ENCODE measurements around the gene NWD2.

NWD2 gene

DNA sequence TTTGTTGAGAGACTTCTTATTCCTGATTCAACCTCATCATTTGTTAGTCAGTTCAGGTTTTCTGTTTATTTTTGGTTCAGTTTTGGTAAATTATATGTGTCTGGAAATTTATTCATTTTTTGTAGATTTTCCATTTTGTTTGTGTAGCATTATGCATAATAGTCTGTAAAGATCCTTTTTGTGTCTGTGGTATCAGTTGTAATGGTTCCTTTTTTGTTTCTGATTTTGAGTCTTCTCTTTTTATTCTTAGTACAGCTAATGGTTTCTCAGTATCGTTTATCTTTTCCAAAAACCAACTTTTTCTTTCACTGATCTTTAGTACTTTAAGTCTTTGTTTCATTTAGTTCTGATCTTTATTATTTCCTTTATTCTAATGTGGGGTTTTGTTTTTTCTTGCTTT, 61.4 kb downstream of the NWD2 start:
- no peak for DNase-seq

DNA sequence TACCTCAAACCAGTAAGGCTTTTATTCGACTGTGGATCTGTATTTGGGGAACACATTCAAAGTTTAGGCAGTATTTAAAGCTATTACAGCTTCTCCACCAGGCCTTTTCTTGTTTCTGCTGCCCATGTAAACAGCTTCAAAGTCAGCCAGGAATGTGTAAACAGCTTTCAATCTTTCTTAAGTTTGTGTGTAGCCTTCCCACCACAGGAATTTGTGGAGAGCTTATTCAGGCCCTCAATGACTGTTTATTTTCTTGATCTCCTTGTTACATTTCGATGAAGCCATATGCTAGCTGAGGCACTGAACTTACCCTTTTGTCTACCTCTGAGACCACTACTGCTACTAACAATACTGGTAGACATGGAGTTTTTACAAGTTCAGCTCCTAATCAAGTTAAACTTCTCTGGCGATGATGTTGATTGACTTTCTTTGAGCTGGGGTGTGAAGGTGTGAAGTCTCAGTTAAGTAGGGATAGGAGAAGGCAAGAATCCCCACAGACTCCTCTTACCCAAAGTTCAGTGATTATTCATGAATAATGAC, 72.6 kb downstream of the NWD2 start:
- no peak for DNase-seq

DNA sequence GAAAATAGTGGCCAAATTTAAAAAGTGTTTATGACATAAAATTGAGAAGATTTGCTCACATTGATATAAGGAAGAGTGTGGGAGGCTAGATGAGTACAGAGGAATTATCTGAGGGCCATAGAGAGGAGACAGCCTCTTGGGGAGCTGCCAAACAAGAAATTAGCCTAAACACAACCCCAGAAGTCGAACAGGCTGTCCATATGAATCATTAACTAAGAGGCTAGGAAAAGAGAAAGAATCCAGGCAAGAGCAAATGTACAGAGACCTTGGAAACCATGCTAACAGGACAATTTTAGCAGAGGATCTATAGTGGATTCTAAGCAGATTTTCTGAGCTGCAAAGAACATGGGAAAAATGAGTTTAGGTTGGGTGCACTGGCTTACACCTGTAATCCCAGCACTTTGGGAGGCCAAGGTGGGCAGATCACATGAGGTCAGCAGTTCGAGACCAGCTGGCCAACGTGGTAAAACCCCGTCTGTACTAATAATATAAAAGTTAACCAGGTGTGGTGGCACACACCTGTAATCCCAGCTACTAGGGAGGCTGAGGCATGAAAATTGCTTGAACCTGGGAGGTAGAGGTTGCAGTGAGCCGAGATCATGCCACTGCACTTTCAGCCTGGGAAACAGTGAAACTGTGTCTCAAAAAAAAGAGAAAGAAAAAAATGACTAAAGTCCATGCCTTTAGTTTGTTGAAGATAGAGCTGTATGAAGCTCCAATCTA, 76.1 kb downstream of the NWD2 start:
- DNase-seq: no peak

DNA sequence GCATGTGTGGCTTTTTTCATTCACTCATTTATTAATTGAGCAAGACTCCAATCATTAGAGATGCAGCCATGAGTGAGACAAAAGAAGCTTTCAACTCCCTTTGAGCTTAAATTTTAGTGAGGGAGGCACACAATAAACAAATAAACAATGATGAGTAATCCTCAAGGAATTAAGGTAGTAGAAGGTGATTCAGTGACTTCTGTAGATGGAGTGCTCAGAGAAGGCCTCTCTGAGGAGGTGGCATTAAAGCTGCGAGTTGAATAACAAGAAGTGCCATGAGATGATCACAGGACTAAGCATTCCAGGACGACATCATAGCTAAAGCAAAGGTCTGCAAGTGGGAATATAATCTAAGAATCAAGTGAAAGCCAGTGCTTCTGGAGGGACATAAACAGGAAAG, 77.6 kb downstream of the NWD2 start:
- DNase-seq: no peak

DNA sequence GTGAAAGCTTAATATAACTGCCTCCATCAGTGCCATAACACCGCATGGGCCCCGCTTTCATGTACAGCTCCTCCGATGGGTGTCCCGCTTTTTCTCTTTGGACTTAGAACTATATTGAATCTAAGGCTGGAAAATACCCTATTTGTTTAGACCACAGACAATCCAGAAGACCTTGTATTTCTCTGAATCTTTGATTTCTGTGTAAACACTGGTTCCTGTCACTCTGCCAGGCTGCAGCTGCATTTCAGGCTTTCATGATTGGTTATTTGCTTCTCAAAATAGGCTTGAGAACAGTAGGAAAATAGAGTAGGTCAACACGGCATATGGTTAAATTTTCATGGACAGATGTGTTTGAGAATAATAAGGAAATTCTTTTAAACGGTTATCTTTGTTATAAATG, 80.0 kb downstream of the NWD2 start:
- no peak for DNase-seq

DNA sequence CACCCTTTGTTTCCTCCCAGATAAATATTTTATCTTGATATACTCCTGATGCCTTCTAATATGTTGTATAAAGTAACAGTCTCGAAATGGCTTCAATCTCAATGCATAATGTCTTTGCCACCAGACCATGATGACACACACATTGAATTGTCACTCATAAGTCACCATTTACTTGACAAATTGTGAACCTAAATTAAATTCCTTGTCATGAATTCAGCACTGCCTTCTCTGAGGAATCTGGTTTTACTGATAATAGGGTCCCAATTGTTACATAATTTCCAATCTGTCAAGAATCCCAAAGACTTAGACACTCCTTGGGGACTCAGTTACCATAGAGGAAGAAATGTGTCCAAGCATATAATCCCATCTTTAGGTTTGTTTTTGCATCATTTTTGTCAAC, 82.3 kb downstream of the NWD2 start:
- no peak for DNase-seq

DNA sequence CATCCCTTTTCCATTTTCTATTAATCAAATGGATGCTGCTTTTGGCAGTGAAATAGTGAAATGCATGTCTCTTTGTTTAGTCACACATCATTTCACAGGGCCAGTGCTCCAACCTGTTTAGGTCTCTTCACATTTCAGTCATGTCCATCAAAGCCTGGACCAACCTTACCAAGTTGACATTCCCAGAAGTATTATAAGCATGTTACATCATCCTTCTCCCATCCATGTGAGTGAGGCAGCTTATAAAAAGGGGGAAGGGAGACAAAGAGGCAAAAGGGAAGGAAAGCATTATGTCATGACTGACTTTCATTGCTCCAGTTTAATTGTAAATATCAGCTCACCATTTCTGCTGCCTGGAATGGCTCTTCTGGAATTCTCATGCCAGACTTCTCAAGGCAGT, 94.4 kb downstream of the NWD2 start:
- no peak for DNase-seq

DNA sequence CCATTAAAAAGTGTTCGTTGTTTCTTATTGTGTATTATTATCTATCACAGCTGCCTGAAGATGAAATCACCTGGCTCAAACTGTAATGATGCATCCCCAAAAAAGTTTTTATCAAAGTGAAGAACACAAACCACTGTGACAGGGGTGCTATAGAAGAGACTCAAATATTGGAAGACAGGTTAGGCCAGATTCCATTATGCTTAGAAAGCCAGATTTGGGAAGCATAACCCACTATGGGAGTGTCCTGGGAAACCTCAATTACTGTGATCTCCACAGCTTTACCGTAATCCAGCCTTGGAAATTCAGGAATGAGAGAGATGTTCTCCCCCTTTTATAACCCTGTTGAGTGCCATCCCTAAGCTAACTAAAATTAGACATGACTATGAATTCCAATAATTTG, 114.2 kb downstream of the NWD2 start:
- DNase-seq: no peak

DNA sequence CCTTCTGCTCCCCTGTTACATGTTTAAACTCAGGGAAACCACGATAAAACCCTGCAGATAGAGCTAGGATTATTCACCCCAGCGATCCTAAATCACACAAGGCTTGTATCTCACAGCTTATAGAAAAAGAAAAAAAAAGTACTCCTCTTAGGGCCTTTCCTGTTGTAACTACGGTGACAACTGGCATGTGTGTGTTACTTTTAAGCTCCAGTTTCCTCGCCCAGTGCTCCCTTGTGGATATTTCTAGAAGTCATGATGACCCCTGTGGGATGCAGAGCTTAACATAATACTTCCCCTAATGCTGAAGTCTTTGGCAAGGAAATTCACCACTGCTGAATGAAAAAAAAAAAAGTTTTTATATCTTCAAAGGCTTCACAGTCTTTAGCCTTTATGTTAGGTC, 114.7 kb downstream of the NWD2 start:
- DNase-seq: no peak

DNA sequence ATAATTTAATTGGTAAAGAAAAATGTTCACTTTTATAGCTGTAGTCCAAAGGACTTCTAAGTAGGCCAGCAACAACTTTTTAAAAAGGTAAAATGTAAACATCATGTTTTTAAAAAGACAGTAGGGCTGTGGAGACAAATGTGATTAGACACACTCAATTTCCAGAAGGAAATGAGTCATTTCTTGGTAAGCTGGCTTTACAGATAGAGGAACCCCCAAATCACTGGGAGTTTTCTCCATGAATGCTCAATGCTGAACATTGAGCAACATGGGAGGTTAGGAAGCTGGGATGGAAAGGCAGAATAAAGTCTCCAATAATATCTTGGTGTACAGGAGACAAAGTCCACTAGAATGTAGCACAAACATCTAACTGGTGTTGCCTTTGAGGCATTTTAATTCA, 121.3 kb downstream of the NWD2 start:
- peak; percentile 61 to 67 for DNase-seq

DNA sequence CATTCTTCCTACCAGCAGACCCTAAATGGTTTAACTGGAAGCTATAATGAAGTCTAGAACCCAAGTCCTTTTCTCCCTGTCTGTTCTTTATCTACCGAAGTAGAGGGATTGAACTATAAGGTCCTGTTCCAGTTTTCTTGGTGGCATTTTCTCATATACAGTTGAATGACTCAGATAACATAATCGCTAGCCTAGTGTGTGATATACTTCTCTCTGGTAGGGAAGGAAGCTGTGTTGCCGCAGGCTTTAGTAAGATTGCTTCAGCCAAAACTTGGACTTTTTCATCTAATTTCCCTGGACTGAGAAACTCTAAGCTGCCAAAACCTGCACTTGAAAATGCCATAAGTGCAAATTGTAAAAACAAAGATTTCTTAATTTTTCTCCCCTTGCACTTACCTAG, 123.4 kb downstream of the NWD2 start:
- DNase-seq: peak; percentile 77 to 81

DNA sequence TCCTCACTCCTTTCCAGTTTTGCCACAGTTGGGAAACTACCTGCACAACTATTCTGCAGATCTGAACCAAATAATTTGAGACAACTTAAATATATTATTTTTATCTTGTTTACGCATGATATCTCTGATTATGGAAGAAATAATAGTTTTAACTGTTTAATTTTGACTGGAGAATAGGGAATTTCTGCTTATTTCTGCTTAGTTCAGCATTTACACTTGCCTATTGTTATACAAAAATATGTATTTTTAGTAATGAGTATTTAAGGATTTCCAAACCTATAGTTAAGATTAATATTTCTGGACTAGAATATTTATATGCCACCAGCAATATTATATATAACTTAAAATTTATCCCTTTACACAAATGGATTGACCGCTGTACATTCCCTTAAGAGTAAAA, 125.5 kb downstream of the NWD2 start:
- DNase-seq: no peak

DNA sequence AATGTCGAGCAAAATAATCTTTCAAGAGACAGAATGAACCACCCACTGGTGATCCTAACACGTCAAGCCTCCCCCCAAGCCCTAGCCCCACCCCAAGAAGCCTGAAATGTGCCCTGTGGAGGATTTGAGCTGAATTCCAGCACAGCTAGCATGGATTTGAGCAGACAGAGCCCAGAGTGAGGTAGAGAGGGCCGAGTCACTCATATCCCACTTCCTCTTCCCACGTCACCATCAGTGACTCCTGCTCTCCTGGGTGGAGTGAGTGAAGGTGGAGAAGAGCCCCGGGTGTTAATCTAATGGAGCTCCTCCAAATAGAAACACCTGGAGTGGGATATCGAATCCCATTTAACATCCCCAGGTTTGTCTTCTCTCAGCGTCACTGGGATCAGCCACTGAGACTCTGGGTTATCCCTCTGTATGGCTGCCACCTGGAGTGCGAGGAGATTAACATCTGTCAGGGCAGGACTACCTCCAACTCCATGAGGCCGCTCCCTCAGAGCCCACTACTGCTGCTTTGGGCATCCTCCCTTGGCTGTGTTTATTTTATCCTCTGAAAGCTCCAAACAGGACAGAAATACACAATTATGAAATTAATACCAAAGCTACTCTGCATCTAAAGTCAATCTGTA, 136.6 kb downstream of the NWD2 start:
- DNase-seq: no peak

DNA sequence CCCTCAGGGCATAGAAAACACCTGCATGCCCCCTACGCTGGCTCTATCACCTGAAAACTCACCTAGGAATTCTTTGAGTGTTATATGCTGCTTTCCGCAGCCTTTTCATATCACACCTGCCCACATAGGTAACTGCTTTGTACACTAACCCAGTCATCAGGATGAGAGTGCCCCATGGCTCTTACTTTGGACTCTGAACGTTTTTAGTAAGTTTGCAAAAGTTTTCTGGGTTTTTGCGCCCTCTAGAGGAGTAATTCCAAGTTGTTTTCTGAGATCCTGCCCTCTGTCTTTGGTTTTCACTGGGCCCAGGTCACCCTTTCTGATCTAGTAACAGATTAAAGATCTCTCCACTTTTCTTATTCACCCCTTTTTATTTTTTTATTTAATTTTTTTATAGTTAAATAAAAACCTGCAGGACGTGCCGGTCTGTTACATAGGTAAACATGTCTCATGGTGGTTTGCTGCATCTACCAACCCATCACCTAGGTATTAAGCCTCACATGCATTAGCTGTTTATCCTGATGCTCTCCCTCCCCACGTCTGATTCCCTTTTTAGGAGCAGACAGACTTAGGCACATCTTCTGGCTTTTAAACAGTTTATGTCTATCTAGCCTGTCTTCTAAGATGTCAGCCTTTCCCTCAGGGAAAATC, 139.2 kb downstream of the NWD2 start:
- peak; percentile 17 to 93 for DNase-seq

DNA sequence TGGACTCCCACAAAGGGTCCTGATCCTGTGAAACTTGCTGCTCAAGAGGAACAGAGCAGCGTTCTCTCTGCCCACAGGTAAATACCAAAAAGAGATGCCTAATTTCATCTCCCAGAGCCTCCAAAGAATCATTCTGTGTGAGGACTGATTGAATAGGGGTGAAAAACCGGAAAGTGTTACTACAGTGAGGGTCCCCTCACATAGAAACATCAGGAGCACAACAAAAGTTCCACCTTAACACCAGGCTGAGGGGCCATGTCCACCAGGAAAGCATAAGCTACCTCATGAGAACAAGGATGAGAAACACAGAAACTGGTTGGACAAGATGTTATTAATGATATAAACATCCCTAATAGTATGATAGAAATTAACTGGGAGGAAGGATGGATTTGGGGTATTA, 140.9 kb downstream of the NWD2 start:
- no peak for DNase-seq

DNA sequence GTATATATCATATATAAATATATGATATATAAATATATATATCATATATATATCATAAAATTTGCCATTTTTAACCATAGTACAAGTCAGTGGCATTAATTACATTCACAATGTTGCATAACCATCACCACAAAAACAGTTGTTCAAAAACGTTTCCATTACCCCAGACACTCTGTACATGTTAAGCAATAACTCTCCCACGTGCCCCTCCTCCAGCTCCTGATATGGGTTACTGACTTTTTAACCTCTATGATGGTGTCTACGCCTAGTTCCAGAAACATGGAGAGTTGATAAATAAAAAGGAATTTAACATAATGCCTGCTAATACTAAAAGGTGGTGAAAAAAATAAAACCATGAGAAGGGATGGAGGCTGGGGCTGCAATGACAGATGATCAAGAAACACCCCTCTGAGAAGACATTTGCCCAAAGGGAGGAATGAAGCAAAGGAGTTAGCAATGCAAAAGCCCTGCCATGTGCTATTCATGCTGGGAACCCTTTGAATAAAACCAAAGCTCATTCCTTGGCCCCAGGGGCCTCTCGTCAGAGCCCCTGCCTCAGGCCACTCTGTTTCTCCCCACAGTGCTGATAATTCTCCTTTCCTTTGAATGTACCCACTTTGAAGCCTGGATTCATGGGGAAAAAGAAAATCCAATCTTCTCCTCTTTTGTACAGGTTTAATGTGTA, 144.3 kb downstream of the NWD2 start:
- peak; percentile 72 to 77 for DNase-seq

DNA sequence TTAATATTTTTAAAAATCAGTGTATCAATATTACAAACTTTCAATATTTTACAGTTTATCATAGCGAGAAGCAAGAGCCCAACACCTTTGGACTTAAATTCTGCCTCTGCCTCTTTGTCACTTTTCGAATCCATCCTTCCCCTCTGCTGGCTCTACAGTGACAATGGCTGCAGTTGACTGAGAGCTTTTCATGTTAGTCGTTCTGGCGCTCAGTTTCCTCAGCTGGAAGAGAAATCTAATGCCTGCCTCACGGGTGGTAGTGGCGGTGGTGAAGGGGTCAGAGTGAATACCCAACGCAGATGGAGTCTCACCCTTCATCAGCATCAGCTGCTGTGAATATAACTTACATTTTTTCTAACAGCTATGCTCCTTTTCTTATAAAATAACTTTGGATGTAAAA, 144.8 kb downstream of the NWD2 start:
- DNase-seq: no peak

DNA sequence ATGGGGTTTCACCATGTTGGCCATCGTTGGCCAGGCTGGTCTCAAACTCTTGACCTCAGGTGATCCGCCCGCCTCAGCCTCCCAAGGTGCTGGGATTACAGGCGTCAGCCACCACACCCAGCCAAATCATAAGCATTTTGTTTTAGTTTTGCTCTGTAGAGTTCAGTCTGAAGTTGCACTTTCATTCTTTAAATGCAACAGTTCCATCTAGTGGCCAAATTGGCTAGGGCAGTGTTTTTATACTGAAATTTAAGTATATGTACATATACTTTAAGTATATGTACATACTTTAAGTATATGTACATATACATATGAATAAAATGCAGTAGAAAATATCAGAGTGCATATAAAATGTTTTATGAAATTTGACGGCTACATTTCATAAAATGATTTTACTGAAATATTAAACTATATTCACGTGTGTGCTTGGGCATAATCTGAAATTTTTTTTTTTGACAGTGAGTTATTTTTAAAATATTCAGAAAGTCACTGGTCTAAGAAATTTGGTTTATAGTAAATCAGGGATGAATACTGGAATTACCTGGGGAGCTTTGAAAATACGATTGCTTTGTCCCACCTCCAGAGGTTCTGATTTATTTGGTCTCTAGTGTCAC, 145.5 kb downstream of the NWD2 start:
- peak; percentile 71 to 96 for DNase-seq

DNA sequence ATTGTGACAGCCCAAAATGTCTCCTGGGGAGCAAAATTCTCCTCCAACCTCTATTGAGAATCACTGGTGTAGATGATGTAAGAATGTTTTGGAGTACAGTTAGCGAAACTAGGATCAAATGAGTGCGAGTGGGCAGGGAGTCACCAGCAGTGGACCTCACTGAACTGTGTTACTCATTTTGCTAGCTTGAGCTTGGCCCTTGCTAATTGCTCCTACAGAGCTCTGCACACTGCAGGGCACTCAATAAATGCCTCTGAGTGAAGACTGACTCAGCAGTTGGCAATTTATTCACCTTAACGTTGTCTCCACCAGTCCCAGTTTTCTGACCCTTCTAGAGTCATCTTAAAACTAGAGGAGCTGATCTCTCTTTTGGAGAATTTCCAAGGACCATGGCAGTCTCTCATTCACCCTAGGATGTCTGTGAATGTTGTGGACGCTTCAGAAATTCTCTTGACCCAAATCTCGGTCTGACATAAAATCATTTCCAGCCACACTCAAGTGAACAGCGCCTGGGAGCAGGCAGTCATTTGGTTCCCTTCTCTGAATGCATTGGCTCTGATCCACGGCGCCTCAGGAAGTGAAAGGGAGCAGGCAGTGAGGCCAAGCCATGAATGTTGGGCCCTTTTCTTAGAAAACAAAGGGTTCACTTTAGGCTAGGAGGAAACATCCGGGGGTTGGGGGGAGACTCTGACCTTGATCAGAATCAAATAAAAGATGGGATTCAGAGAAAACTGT, 148.1 kb downstream of the NWD2 start:
- DNase-seq: peak; percentile 59 to 60

DNA sequence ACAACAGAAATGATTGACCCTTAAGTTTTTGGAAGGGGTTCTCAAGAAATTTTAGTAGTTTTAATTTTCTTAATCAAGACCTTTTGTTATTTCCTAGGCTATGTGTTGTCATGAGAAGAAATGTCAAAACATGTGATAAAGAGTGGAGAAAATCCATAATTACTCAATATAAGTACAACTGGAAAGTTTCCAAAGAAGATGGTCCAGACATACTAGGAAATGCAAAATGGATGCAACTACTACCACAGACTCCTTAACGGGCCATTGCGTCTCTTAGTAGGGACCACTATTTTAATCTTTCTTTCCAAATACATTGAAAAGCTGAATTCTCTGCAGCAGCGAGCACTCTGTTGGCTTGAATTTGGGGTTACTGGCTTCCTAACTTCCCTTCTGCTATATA, 148.8 kb downstream of the NWD2 start:
- DNase-seq: peak; percentile 77 to 78

DNA sequence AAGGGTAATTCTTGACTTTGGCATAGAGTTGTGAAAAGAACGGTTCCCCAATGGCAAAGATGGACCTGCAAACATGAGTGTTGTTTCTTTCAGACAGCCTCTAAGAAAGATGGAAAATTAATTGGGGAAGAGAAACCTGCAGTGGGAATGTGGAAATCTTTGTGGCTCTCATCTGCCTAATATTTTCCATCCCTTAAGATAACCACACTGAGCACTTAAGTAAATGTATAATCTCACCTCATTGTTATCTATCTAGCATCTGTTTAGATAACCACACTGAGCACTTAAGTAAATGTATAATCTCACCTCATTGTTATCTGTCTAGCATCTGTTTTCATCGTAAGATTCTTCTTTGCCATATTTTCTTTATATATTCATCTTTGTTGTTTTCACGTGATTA, 149.3 kb downstream of the NWD2 start:
- DNase-seq: peak in 1 of 2 donors; percentile 10

DNA sequence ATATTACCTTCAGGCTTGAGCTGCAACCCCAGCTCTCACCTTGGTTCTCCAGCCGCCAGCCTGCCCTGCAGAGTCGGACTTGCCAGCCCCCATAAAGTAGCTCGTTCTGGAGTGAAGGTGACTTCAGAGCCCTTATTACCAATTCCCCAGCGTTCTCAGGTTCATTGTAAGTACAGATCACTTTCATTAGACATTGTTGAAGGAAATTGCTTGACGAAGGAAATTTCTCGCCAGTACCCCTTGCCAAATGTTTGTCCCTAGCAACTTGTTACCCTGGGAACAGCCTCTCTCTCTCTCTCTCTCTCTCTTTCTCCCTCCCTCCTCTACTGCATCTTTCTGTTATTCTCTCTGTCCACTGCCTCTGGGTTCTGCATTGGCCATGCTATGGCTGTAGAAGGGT, 153.0 kb downstream of the NWD2 start:
- DNase-seq: no peak
